SJCRH30 (cell line): ENCODE results near the gene SF3B4. TPM values are rescaled to one million over a fixed set of nuclear protein-coding genes. Genes with fewer than 3 reads are reported as not detected.
A peak's percentile ranks its signal among the peaks of the same experiment; 100 is the strongest.

Experiments used
- DNase-seq, 2 experiments: peaks; one replicate each; pipeline ENCODE4 v3.0.0-alpha.2; 2015 to 2020
- H3K27ac ChIP-seq: fragments of 250-450 bp; sonication (Bioruptor Pico); 2 replicates; pipeline ENCODE4 v1.5.1; 2020; ENCODE audit warnings: mild to moderate bottlenecking, moderate library complexity
- H3K27me3 ChIP-seq: fragments of 250-450 bp; sonication (Bioruptor Pico); 2 replicates; pipeline ENCODE4 v1.5.1; 2020; ENCODE audit warnings: mild to moderate bottlenecking, moderate library complexity
- H3K36me3 ChIP-seq: fragments of 250-450 bp; sonication (Bioruptor Pico); 2 replicates; pipeline ENCODE4 v1.5.1; 2020; ENCODE audit warnings: mild to moderate bottlenecking, moderate library complexity
- H3K4me1 ChIP-seq: fragments of 250-450 bp; sonication (Bioruptor Pico); 2 replicates; pipeline ENCODE4 v1.5.1; 2020; ENCODE audit warnings: mild to moderate bottlenecking, moderate library complexity
- H3K4me3 ChIP-seq: fragments of 250-450 bp; sonication (Bioruptor Pico); 2 replicates; pipeline ENCODE4 v1.5.1; 2020; ENCODE audit warnings: mild to moderate bottlenecking, moderate library complexity
- H3K9me3 ChIP-seq: fragments of 250-450 bp; sonication (Bioruptor Pico); replicated peaks from 2 replicates; pipeline ENCODE4 v1.5.1; 2020; ENCODE audit warnings: mild to moderate bottlenecking, moderate library complexity
- total RNA-seq: library from RNA; depleted of rRNA; stranded (reverse); fragments of >200 nt; shearing (Covaris generic); gene quantifications from 2 replicates; pipeline ENCODE4 v1.2.3, GENCODE V29; 2014

SF3B4 gene
- total RNA-seq, 1 experiment from 2014 or later: 32.6 TPM

DNA sequence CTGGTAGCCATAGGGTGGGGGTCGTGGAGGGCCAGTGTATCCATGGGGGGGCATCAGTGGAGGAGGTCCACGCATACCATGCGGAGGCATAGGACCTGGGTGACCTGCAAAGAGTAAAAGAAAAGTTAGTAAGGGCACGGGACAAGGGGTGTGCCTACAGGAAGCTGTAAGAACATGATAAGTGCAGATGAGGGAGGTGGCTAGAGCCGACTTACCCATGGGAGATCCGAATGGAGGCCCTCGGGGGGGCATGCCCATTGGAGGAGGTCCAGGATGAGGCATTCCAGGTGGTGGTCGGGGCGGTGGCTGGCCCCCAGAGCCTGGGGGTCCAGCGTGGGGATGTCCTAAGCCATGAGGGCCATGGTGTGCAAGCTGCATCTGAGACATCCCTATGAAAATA is 4.0 kb downstream of the SF3B4 start:
- H3K36me3 ChIP-seq: peaks cover 46% of the 10 kb centered on the region
- no peak overlapping the region for H3K27ac ChIP-seq
- no peak overlapping the region for H3K4me3 ChIP-seq
- no peaks in the 10 kb centered on the region for H3K9me3 ChIP-seq
- no peak for DNase-seq
- no peaks in the 10 kb centered on the region for H3K27me3 ChIP-seq
- H3K4me1 ChIP-seq: peaks cover 8% of the 10 kb centered on the region; the same call in 1 of the 2 replicates

DNA sequence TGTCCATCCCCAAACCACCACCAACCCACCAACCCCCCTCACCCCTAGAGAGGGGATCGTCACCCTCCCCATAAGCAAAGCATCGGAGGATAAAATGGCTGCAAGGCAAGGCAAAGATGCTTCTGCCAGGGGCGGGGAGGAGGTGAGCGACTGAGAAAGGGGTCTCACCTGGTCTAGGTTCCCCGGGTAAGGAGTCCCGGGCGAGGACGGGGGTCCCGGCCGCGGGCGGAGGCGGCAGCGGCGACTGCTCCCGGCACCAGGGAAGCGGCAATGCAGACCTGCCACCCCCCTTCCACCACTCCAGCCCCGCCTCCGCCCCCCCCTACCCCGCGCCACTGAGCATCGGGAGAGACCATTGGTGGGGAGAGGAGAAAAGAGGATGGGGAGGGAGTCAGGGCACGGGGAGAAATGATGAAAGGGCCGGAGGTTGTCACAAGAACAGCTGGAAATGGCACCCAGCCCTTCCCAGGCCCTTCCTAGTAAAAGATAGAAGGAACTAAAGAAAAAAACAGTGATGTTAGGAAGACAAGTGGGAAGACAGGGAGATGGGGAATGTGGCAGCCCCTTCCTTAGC is 9.9 kb downstream of the SF3B4 start, which contains the start of gene SV2A:
SV2A (minus strand) TSS at position 274 of the 574 bp plus-strand sequence. CDS start 4,004 bp downstream, outside the sequence.
- peak; percentile 70 to 76 for DNase-seq
- Histone ChIP-seq H3K27me3 (no peaks in the 10 kb centered on the region), H3K36me3 (peaks cover 3% of the 10 kb centered on the region), H3K9me3 (no peaks in the 10 kb centered on the region), H3K4me1 (peaks cover 12% of the 10 kb centered on the region), H3K4me3 (peak within 1 kb of the TSS; percentile 83), H3K27ac (no peak within 1 kb of the TSS)

- no peaks in the 10 kb centered on the region for H3K9me3 ChIP-seq
- no peaks in the 10 kb centered on the region for H3K36me3 ChIP-seq
- H3K4me1 ChIP-seq: peaks cover 12% of the 10 kb centered on the region
- H3K4me3 ChIP-seq: peak overlapping the region; percentile 83
- H3K27me3 ChIP-seq: no peaks in the 10 kb centered on the region
- H3K27ac ChIP-seq: no peak overlapping the region
- no peak for DNase-seq
Measured at GRCh38 chr1:149916898-149917252, 10.7 kb downstream of the SF3B4 start.

DNA sequence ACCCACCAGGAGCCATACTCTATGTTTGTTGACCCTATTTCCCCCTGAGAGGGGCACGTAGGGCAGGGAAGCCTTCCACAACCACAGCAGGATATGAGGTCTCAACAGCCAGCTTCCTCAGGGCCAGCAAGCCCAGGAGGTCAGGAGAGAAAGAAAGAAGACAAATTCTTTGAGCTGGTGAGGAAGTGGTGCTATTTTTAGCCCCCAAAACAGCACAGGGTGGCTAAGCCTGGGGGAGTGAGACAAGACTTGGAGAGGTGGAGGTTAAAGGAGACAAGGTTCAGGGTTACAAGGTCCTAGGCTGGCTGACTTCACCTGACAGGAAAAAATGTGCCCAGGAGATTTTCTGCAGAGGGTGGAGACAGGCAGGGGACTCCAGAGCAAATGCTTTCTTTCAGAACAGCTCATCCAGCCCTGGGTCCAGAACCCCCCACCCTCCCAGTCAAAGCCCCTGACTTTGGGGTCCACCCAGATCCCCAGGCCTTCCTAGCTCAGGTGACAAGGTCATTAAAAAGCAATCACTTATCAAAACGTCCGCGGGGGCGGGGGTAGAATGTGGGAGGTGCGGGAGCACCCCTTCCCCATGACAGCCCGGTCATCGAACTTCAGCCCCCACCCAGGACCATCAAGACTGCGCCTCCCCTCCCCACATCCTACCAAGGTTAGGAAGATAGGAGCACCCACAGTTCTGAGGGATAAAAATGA is 11.3 kb downstream of the SF3B4 start:
- H3K9me3 ChIP-seq: no peaks in the 10 kb centered on the region
- peak overlapping the region; percentile 83 for H3K4me3 ChIP-seq
- DNase-seq: no peak
- H3K27me3 ChIP-seq: no peaks in the 10 kb centered on the region
- H3K4me1 ChIP-seq: peaks cover 12% of the 10 kb centered on the region
- no peak overlapping the region for H3K27ac ChIP-seq
- H3K36me3 ChIP-seq: no peaks in the 10 kb centered on the region

DNA sequence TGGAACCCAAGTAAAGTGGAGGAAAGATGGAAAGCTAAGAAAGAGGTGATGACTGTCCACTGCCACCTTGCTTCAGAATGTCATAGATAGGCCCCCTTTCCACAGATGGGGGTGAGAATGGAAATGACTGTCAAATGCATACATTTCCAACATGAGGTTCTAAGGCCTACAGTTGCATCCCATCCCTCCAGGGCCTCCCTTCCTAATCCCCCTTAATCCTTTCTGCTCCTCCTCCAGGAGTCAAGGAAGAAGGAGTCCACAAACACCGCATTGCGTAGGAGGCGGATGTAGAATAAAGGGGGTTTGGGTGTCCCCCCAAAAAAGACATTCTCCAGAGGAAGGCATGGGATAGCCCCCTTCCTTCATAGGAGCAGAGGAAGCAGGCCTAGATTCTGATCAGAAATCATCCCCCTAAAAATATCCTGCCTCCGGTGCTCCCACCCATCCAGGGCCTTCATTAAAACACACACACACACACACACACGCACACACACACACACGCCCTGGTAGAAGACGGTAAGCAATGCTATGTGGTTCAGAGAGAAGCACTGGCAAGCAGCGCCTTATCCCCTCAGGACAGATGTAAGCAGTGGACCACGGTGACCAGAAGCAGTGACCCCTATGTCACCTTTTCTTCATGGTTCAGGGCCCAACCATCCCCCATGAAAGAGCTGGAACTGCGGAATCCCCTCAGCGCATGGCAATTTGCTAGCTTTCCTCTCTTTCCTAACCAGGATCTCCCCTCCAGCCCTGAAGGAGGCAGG is 12.0 kb downstream of the SF3B4 start:
- Histone ChIP-seq H3K27me3 (no peaks in the 10 kb centered on the region), H3K4me1 (peaks cover 12% of the 10 kb centered on the region), H3K27ac (no peak overlapping the region), H3K4me3 (no peak overlapping the region), H3K36me3 (no peaks in the 10 kb centered on the region), H3K9me3 (no peaks in the 10 kb centered on the region)
- no peak for DNase-seq

DNA sequence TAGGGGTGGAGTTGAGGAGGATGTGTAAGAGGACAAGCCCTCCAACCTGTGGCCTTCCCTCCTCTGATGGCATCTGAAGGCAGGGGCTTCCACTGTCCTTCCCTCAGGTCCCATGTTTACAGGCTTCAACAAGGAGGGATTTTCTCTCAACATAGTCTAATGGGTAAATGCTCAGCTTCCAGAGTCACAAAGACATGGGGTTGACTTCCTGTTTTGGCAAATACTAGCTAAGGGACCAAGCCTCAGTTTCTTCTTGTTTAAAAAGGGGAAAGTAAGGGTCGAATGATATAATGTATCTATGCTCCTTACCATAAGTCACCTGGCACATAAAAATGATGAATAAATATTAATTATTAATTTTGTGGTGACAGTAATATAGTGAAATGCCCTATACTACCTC is 13.1 kb downstream of the SF3B4 start:
- Histone ChIP-seq H3K27me3 (no peaks in the 10 kb centered on the region), H3K4me3 (no peak overlapping the region), H3K9me3 (no peaks in the 10 kb centered on the region), H3K36me3 (no peaks in the 10 kb centered on the region), H3K4me1 (peaks cover 12% of the 10 kb centered on the region), H3K27ac (no peak overlapping the region)
- no peak for DNase-seq

- no peak for DNase-seq
- Histone ChIP-seq H3K4me3 (no peak overlapping the region), H3K9me3 (no peaks in the 10 kb centered on the region), H3K27ac (no peak overlapping the region), H3K4me1 (no peaks in the 10 kb centered on the region), H3K36me3 (no peaks in the 10 kb centered on the region), H3K27me3 (no peaks in the 10 kb centered on the region)
Measured at GRCh38 chr1:149906570-149907075, 21.0 kb downstream of the SF3B4 start.

- Histone ChIP-seq H3K4me3 (no peak overlapping the region), H3K4me1 (no peaks in the 10 kb centered on the region), H3K36me3 (no peaks in the 10 kb centered on the region), H3K27me3 (no peaks in the 10 kb centered on the region), H3K9me3 (no peaks in the 10 kb centered on the region), H3K27ac (no peak overlapping the region)
- no peak for DNase-seq
Measured at GRCh38 chr1:149903836-149904491, 23.6 kb downstream of the SF3B4 start.

DNA sequence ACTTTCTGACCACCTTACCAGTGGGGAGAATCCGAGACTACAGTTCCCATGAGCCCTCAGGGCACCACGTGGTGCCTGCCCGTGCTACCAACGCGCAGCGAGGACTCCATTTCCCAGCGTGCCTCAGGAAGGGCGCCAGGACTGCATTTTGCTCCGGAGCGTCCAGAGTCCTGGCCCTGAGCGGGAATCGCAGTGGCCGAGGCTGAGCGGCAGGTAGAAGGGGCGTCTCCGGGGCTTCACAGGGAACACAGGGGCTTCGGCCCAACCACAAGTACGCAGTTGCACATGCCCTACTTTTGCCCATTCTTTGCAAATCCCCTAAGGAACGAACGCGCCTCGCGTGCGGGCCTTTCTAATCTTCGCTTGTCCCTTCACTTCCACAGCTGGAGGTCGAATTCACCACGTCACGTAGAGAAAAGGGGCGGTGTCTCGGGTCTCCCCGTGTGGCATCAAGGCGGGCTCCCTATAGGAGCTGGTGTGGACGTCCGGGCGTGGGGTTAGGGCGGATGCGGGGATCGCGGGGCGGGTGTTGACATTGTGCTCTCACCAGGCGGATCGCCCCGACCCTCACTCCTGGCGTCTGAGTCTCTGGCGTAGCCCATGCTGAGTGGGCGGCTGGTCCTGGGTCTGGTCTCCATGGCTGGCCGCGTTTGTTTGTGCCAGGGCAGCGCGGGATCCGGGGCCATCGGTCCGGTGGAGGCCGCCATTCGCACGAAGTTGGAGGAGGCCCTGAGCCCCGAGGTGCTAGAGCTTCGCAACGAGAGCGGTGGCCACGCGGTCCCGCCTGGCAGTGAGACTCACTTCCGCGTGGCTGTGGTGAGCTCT is 27.9 kb downstream of the SF3B4 start, which contains the start of gene BOLA1:
BOLA1 (plus strand) TSS at position 109 of the 825 bp plus-strand sequence; CDS start at position 601, 492 bp downstream.
- Histone ChIP-seq H3K36me3 (no peaks in the 10 kb centered on the region), H3K4me1 (no peaks in the 10 kb centered on the region), H3K27me3 (no peaks in the 10 kb centered on the region), H3K27ac (peak within 1 kb of the TSS; percentile 78), H3K4me3 (peak within 1 kb of the TSS; percentile 73), H3K9me3 (no peaks in the 10 kb centered on the region)
- DNase-seq: peak; percentile 90 to 92

DNA sequence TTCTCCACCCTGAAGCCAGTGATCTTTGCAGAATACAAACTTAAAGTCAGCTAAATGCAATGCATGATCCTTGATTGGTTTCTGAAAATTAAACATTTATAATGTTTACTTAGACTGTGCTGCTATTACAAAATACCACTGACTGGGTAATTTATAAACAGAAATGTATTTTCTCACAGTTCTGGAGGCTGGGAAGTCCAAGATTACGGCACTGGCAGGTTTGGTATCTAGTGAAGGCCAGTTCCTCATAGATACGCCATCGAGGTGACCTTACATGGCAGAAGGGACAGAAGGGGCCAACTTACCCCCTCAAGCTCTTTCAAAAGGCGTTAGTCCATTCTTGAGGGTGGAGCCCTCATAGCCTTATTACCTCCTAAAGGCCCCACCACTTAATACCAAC is 31.0 kb downstream of the SF3B4 start:
- no peaks in the 10 kb centered on the region for H3K9me3 ChIP-seq
- DNase-seq: no peak
- H3K27me3 ChIP-seq: no peaks in the 10 kb centered on the region
- H3K4me1 ChIP-seq: no peaks in the 10 kb centered on the region
- no peak overlapping the region for H3K27ac ChIP-seq
- no peak overlapping the region for H3K4me3 ChIP-seq
- H3K36me3 ChIP-seq: no peaks in the 10 kb centered on the region

DNA sequence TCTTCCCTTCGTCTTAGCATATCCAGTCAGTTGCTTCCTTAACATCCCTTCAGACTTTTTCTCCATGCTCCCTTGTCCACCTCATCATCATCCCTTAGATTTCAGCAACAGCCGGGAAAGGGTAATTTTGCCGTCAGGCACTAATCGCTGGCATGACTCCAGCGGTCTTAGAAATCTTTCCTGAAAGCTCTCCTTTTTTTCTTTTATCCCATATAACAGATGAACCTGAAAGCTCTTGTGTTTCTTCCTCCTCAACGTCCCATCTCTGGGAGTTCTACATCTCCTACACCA is 38.7 kb downstream of the SF3B4 start:
- Histone ChIP-seq H3K27me3 (no peaks in the 10 kb centered on the region; the same call in 1 of the 2 replicates), H3K4me3 (peak overlapping the region; percentile 75), H3K4me1 (no peaks in the 10 kb centered on the region; the same call in 1 of the 2 replicates), H3K9me3 (no peaks in the 10 kb centered on the region), H3K36me3 (no peaks in the 10 kb centered on the region), H3K27ac (peak overlapping the region; percentile 98)
- peak; percentile 36 to 68 for DNase-seq

DNA sequence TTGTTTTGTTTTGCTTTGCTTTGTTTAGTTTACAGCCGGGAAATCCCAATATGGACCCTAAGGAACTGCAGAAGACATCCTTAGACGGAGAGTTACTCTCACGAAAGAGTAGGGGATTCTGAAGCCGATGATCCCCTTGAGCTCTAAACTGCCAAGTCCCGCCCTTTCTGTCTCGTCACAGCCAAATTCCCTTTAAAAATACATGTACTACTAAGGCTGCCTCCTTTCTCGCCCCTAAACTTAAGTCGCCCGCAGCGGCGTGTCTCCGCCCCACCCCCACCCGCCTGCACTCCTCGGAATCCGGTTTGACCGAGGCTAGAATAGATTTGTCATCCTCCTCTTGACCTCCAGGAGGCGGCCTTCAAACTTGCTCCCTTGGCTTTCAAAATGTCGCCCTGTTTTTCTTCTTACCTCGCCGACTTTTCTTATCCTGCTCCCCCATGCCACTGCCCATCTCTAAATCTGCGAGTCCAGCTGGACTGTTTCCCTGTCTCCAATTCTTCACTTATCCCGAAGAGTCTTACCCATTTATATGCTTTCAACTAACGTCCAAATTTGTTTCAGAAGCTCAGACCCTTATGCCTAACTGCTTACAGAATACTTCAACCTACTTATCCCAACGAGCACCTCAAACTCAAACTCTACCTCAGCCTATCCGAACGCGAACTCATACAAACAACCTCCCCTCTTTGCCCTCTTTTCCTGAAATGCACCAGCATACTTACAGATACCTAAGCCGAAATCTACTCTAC is 39.2 kb downstream of the SF3B4 start:
- Histone ChIP-seq H3K27me3 (no peaks in the 10 kb centered on the region; the same call in 1 of the 2 replicates), H3K27ac (peak overlapping the region; percentile 98), H3K36me3 (no peaks in the 10 kb centered on the region), H3K4me1 (no peaks in the 10 kb centered on the region; the same call in 1 of the 2 replicates), H3K4me3 (peak overlapping the region; percentile 75), H3K9me3 (no peaks in the 10 kb centered on the region)
- peak; percentile 83 to 90 for DNase-seq

DNA sequence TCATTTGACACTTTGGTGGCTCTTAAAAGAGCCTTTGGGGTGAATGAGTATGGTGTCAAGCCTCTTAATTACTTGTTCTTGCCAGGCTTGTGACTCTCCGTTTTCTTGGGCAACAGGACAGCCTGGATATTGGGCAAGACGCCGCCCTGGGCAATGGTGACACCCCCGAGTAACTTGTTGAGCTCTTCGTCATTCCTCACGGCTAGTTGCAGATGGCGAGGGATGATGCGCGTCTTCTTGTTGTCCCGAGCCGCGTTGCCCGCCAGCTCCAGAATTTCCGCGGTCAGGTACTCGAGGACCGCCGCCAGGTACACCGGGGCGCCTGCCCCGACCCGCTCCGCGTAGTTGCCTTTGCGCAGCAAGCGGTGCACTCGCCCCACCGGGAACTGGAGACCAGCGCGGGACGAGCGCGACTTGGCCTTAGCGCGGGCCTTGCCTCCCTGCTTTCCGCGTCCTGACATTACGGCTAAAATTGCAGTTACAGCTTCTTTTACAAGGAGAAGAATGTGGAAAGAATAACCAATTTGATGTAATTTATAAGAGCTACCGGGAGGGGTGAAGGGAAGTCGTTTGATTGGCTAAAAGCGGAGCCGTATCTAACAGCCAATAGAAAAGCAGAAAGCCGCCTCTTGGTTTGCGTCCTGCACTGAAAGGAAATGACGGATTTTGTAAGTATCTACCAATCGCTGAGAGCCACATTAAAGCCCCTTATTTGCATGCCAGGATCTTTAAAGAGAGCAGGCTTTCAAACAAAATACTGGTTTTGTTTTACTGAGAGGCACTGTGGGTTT is 40.0 kb downstream of the SF3B4 start:
- Histone ChIP-seq H3K27me3 (no peaks in the 10 kb centered on the region; the same call in 1 of the 2 replicates), H3K4me3 (peak overlapping the region; percentile 75), H3K36me3 (no peaks in the 10 kb centered on the region), H3K9me3 (no peaks in the 10 kb centered on the region), H3K4me1 (no peaks in the 10 kb centered on the region; the same call in 1 of the 2 replicates), H3K27ac (peak overlapping the region; percentile 98)
- peak; percentile 87 to 95 for DNase-seq
